Measurements from ENCODE around the gene RUNX3.

Gene RUNX3

GRCh38 chr1:24939040-24939674, 9.1 kb upstream of the RUNX3 start:
- H3K36me3 ChIP-seq (ENCODE audit: low read length) = no peaks in the 10 kb centered on the region
- no peak overlapping the region for H3K4me2 ChIP-seq (ENCODE audit: low read depth, low read length, poor library complexity, severe bottlenecking)
- no peak for TF ChIP-seq CTCF (IDR thresholded peaks at IDR 0.05; ENCODE audit: insufficient read depth, low read length, poor library complexity, severe bottlenecking)
- TF ChIP-seq EZH2phosphoT487 (conservative IDR thresholded peaks at IDR 0.05; ENCODE audit: low read length) = no peak
- H3K9ac ChIP-seq (ENCODE audit: low read length) = no peak overlapping the region
- no peaks in the 10 kb centered on the region for H3F3A ChIP-seq (ENCODE audit: insufficient read depth)
- no peaks in the 10 kb centered on the region for H3K9me2 ChIP-seq (replicated peaks; ENCODE audit: insufficient read depth, low read length)
- no peak overlapping the region for H2AFZ ChIP-seq (ENCODE audit: low read depth, low read length, severe bottlenecking)
- no peaks in the 10 kb centered on the region for H3K27me3 ChIP-seq (ENCODE audit: low read length)
- H3K79me2 ChIP-seq (ENCODE audit: insufficient read depth, low read length) = no peaks in the 10 kb centered on the region
- H3K4me3 ChIP-seq (ENCODE audit: insufficient read depth, low read length, poor library complexity, severe bottlenecking) = no peak overlapping the region
- H4K20me1 ChIP-seq (ENCODE audit: low read depth, low read length) = no peaks in the 10 kb centered on the region
- no peaks in the 10 kb centered on the region for H3K9me3 ChIP-seq (ENCODE audit: insufficient read depth, low read length)
- no peak overlapping the region for H3K27ac ChIP-seq (ENCODE audit: low read depth, low read length)

GRCh38 chr1:24938276-24938675, 8.2 kb upstream of the RUNX3 start:
- H3K36me3 ChIP-seq (ENCODE audit: low read length) = no peaks in the 10 kb centered on the region
- H3K27ac ChIP-seq (ENCODE audit: low read depth, low read length) = no peak overlapping the region
- H3K79me2 ChIP-seq (ENCODE audit: insufficient read depth, low read length) = no peaks in the 10 kb centered on the region
- H4K20me1 ChIP-seq (ENCODE audit: low read depth, low read length) = no peaks in the 10 kb centered on the region
- H2AFZ ChIP-seq (ENCODE audit: low read depth, low read length, severe bottlenecking) = no peak overlapping the region
- no peak overlapping the region for H3K4me2 ChIP-seq (ENCODE audit: low read depth, low read length, poor library complexity, severe bottlenecking)
- H3K4me3 ChIP-seq (ENCODE audit: insufficient read depth, low read length, poor library complexity, severe bottlenecking) = no peak overlapping the region
- H3F3A ChIP-seq (ENCODE audit: insufficient read depth) = no peaks in the 10 kb centered on the region
- no peak overlapping the region for H3K9ac ChIP-seq (ENCODE audit: low read length)
- TF ChIP-seq CTCF (IDR thresholded peaks at IDR 0.05; ENCODE audit: insufficient read depth, low read length, poor library complexity, severe bottlenecking) = no peak
- no peak for TF ChIP-seq EZH2phosphoT487 (conservative IDR thresholded peaks at IDR 0.05; ENCODE audit: low read length)
- no peaks in the 10 kb centered on the region for H3K9me3 ChIP-seq (ENCODE audit: insufficient read depth, low read length)
- H3K9me2 ChIP-seq (replicated peaks; ENCODE audit: insufficient read depth, low read length) = no peaks in the 10 kb centered on the region
- no peaks in the 10 kb centered on the region for H3K27me3 ChIP-seq (ENCODE audit: low read length)

- Histone ChIP-seq H3K9ac (ENCODE audit: low read length) (no peak overlapping the region), H3K27me3 (ENCODE audit: low read length) (no peaks in the 10 kb centered on the region), H4K20me1 (ENCODE audit: low read depth, low read length) (no peaks in the 10 kb centered on the region), H3K9me3 (ENCODE audit: insufficient read depth, low read length) (no peaks in the 10 kb centered on the region), H3K9me2 (replicated peaks; ENCODE audit: insufficient read depth, low read length) (no peaks in the 10 kb centered on the region), H3F3A (ENCODE audit: insufficient read depth) (no peaks in the 10 kb centered on the region), H3K4me3 (ENCODE audit: insufficient read depth, low read length, poor library complexity, severe bottlenecking) (no peak overlapping the region), H3K4me2 (ENCODE audit: low read depth, low read length, poor library complexity, severe bottlenecking) (no peak overlapping the region), H3K36me3 (ENCODE audit: low read length) (no peaks in the 10 kb centered on the region), H3K27ac (ENCODE audit: low read depth, low read length) (no peak overlapping the region), H3K79me2 (ENCODE audit: insufficient read depth, low read length) (no peaks in the 10 kb centered on the region), H2AFZ (ENCODE audit: low read depth, low read length, severe bottlenecking) (no peak overlapping the region)
- no peak for TF ChIP-seq EZH2phosphoT487 (conservative IDR thresholded peaks at IDR 0.05; ENCODE audit: low read length)
- no peak for TF ChIP-seq CTCF (IDR thresholded peaks at IDR 0.05; ENCODE audit: insufficient read depth, low read length, poor library complexity, severe bottlenecking)
These were observed 6.6 kb upstream of the RUNX3 start for GRCh38 chr1:24936684-24937083.
